Activated CD8-positive, alpha-beta T cell treated with anti-CD3 and anti-CD28 coated beads, Interleukin-2, amount 10 ng/mL, durations not matched to agents 7 days and 5 days (primary cell): Measurements from ENCODE around the gene CRIM1. TPM values are rescaled to one million over a fixed set of nuclear protein-coding genes. Genes with fewer than 3 reads are reported as not detected.
A peak's percentile ranks its signal among the peaks of the same experiment; 100 is the strongest.

Source experiments
- ATAC-seq: fragments of 150-1000 bp; cut with Tn5 transposase; one replicate; pipeline ENCODE4 v1.10.0; 2021; ENCODE audit warnings: moderate library complexity
- CTCF ChIA-PET: fragments of 350-600 bp; sonication (Branson Sonifier 250); formaldehyde crosslinking; loops from one replicate; lab custom pipeline; 2021; ENCODE audit warnings: antibody characterized with exemption; lab: Charles Lee
- POLR2A ChIA-PET: fragments of 350-600 bp; sonication (Branson Sonifier 250); formaldehyde crosslinking; loops from one replicate; lab custom pipeline; 2021; ENCODE audit warnings: antibody characterized with exemption; lab: Charles Lee
- DNase-seq: peaks from one replicate; pipeline ENCODE4 v3.0.0-alpha.2; 2020
- H3K27ac Mint-ChIP-seq: one replicate; pipeline ENCODE4 v1.8.0; 2021; ENCODE audit warnings: mild to moderate bottlenecking, mixed read lengths
- H3K27me3 Mint-ChIP-seq: one replicate; pipeline ENCODE4 v1.8.0; 2021; ENCODE audit warnings: low read depth, mixed read lengths
- H3K36me3 Mint-ChIP-seq: one replicate; pipeline ENCODE4 v1.8.0; 2021; ENCODE audit warnings: low read depth, mixed read lengths
- H3K4me1 Mint-ChIP-seq: one replicate; pipeline ENCODE4 v1.8.0; 2021; ENCODE audit warnings: low read depth, mixed read lengths
- H3K4me3 Mint-ChIP-seq: one replicate; pipeline ENCODE4 v1.8.0; 2021; ENCODE audit warnings: mild to moderate bottlenecking, mixed read lengths
- H3K9me3 Mint-ChIP-seq: one replicate; pipeline ENCODE4 v1.8.0; 2022; ENCODE audit warnings: mixed read lengths; ENCODE audit not compliant: insufficient read depth
- total RNA-seq, 2 experiments: library from RNA; stranded (reverse); gene quantifications; one replicate each; pipeline ENCODE4 v1.2.3, GENCODE V29; 2021

CRIM1 gene
- total RNA-seq, 2 experiments from 2014 or later, result 3.7 to 4.4 TPM

- H3K36me3 Mint-ChIP-seq, result no peaks in the 10 kb centered on the region
- CTCF ChIA-PET, result interaction anchor here (1.0 to 1.5 kb wide), 5 partner anchors 15 to 43 kb away, joined by 3 to 5 read pairs (median 3); no protein-coding TSS in a partner anchor
- H3K4me1 Mint-ChIP-seq, result peaks cover 14% of the 10 kb centered on the region
- H3K27me3 Mint-ChIP-seq, result peaks cover 5% of the 10 kb centered on the region
- H3K27ac Mint-ChIP-seq, result no peak overlapping the region
- POLR2A ChIA-PET, result no interaction called here
- no peak for DNase-seq
- no peaks in the 10 kb centered on the region for H3K9me3 Mint-ChIP-seq
- H3K4me3 Mint-ChIP-seq, result no peak overlapping the region
- ATAC-seq, result no peak
Observed at GRCh38 chr2:36335597-36335996, 20.0 kb upstream of the CRIM1 start.

- no peaks in the 10 kb centered on the region for H3K36me3 Mint-ChIP-seq
- CTCF ChIA-PET, result interaction anchor here (0.7 to 1.5 kb wide), 5 partner anchors 14 to 180 kb away, joined by 3 to 5 read pairs (median 3); no protein-coding TSS in a partner anchor
- ATAC-seq (no peak), DNase-seq (no peak)
- POLR2A ChIA-PET, result no interaction called here
- H3K27ac Mint-ChIP-seq, result no peak overlapping the region
- H3K4me3 Mint-ChIP-seq, result no peak overlapping the region
- no peaks in the 10 kb centered on the region for H3K9me3 Mint-ChIP-seq
- peaks cover 5% of the 10 kb centered on the region for H3K27me3 Mint-ChIP-seq
- peaks cover 14% of the 10 kb centered on the region for H3K4me1 Mint-ChIP-seq
Observed at GRCh38 chr2:36336321-36336720, 19.3 kb upstream of the CRIM1 start.

- no peak for ATAC-seq
- ChIA-PET CTCF (interaction anchor here (0.8 to 1.5 kb wide), 4 partner anchors 13 to 365 kb away, joined by 3 to 8 read pairs (median 4); partner anchors contain the start of gene CRIM1), POLR2A (no interaction called here)
- Mint-ChIP-seq H3K9me3 (no peaks in the 10 kb centered on the region), H3K4me1 (peaks cover 14% of the 10 kb centered on the region), H3K4me3 (no peak overlapping the region), H3K27ac (peak overlapping the region; percentile 22), H3K27me3 (peaks cover 5% of the 10 kb centered on the region), H3K36me3 (no peaks in the 10 kb centered on the region)
- no peak for DNase-seq
Observed at GRCh38 chr2:36337354-36337753, 18.2 kb upstream of the CRIM1 start.

DNA sequence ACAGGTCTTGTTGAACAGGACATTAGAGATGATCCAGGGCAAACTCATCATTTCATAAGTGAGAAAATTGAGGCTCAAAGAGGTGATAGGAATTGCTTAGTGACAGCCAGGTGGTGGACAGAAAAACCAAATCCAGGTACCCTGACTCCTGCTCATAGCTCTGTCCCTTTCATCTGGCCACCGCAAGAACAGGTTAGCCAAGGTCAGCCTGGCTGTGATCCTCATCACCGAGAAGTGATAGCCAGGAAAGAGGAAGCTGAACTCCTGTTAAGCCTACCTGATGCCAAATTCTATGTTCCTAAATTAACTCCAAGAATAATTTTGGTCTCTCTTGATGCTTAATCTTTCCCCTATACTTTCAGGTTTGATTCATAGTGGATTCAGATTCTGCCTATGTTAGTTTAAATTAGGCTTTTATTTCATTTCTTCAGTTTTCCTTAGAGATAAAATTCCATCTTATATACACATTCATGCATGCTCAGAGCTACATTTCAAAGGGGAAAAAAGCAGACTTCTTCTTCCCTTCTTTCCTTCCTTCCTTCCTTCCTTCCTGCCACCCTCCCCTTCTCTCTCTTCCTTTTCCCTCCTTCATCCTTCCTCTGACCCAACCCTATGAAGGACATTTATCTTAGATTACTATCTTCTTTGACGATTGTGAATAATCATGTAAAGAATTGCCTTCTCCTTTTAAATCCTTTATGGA, 17.3 kb upstream of the CRIM1 start:
- Mint-ChIP-seq H3K4me1 (peaks cover 13% of the 10 kb centered on the region), H3K27me3 (peaks cover 5% of the 10 kb centered on the region), H3K27ac (no peak overlapping the region), H3K9me3 (no peaks in the 10 kb centered on the region), H3K4me3 (no peak overlapping the region), H3K36me3 (no peaks in the 10 kb centered on the region)
- ChIA-PET POLR2A (no interaction called here), CTCF (interaction anchor here (0.8 to 1.1 kb wide), 3 partner anchors 13 to 366 kb away, joined by 3 to 8 read pairs (median 4); no protein-coding TSS in a partner anchor)
- DNase-seq, result no peak
- no peak for ATAC-seq

- no peaks in the 10 kb centered on the region for H3K36me3 Mint-ChIP-seq
- no peaks in the 10 kb centered on the region for H3K9me3 Mint-ChIP-seq
- CTCF ChIA-PET, result no interaction called here
- POLR2A ChIA-PET, result no interaction called here
- H3K4me1 Mint-ChIP-seq, result peaks cover 8% of the 10 kb centered on the region
- H3K27me3 Mint-ChIP-seq, result peaks cover 5% of the 10 kb centered on the region
- H3K4me3 Mint-ChIP-seq, result no peak overlapping the region
- ATAC-seq, result no peak
- no peak overlapping the region for H3K27ac Mint-ChIP-seq
- no peak for DNase-seq
Observed at GRCh38 chr2:36338827-36339145, 16.8 kb upstream of the CRIM1 start.

- POLR2A ChIA-PET, result no interaction called here
- Mint-ChIP-seq H3K9me3 (no peaks in the 10 kb centered on the region), H3K36me3 (no peaks in the 10 kb centered on the region), H3K27me3 (peaks cover 5% of the 10 kb centered on the region), H3K4me3 (no peak overlapping the region), H3K4me1 (peaks cover 7% of the 10 kb centered on the region), H3K27ac (no peak overlapping the region)
- ATAC-seq (no peak), DNase-seq (no peak)
- CTCF ChIA-PET, result no interaction called here
Observed at GRCh38 chr2:36339607-36340218, 15.9 kb upstream of the CRIM1 start.

DNA sequence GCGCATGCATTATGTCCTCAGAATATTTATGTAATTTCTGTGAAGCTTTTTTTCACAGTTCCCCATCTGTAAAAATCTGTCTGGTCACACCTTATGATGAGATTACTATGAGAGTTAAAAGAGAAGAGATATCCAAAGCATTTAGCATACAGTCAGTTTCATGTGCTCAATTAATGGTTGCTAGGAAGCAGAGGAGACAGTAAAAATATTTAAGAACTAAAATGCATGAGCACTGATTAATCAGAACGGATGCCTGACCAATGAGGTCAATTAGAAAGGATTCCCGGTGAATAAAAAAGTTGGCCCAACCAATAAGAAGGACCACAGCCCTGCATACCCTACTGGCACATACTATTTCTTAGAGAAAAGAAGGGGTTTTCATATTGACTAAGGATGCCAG, 12.0 kb upstream of the CRIM1 start:
- Mint-ChIP-seq H3K9me3 (no peaks in the 10 kb centered on the region), H3K4me3 (no peak overlapping the region), H3K27ac (no peak overlapping the region), H3K36me3 (no peaks in the 10 kb centered on the region), H3K4me1 (no peaks in the 10 kb centered on the region), H3K27me3 (peaks cover 9% of the 10 kb centered on the region)
- ATAC-seq, result no peak
- CTCF ChIA-PET, result no interaction called here
- no peak for DNase-seq
- POLR2A ChIA-PET, result no interaction called here

- no peak for ATAC-seq
- Mint-ChIP-seq H3K27me3 (peaks cover 23% of the 10 kb centered on the region), H3K36me3 (no peaks in the 10 kb centered on the region), H3K9me3 (no peaks in the 10 kb centered on the region), H3K27ac (no peak overlapping the region), H3K4me1 (peaks cover 4% of the 10 kb centered on the region), H3K4me3 (no peak overlapping the region)
- POLR2A ChIA-PET, result no interaction called here
- DNase-seq, result no peak
- CTCF ChIA-PET, result no interaction called here
Observed at GRCh38 chr2:36348721-36349120, 6.9 kb upstream of the CRIM1 start.

GRCh38 chr2:36351291-36351690, 4.3 kb upstream of the CRIM1 start:
- Mint-ChIP-seq H3K9me3 (no peaks in the 10 kb centered on the region), H3K4me3 (no peak overlapping the region), H3K4me1 (peaks cover 10% of the 10 kb centered on the region), H3K27ac (no peak overlapping the region), H3K27me3 (peaks cover 30% of the 10 kb centered on the region), H3K36me3 (no peaks in the 10 kb centered on the region)
- ChIA-PET CTCF (interaction anchor here (1.2 to 1.8 kb wide), 3 partner anchors 13 to 313 kb away, joined by 3 to 5 read pairs (median 4); no protein-coding TSS in a partner anchor), POLR2A (interaction anchor here (0.9 kb wide), 1 partner anchor 105 kb away, joined by 3 read pairs; no protein-coding TSS in a partner anchor)
- DNase-seq (no peak), ATAC-seq (no peak)

- H3K36me3 Mint-ChIP-seq, result no peaks in the 10 kb centered on the region
- DNase-seq (peak; percentile 33), ATAC-seq (no peak)
- ChIA-PET POLR2A (interaction anchor here (0.5 kb wide), 1 partner anchor 104 kb away, joined by 3 read pairs; no protein-coding TSS in a partner anchor), CTCF (interaction anchor here (0.8 to 1.7 kb wide), 10 partner anchors 18 to 434 kb away, joined by 3 to 21 read pairs (median 5); no protein-coding TSS in a partner anchor)
- peaks cover 10% of the 10 kb centered on the region for H3K4me1 Mint-ChIP-seq
- H3K27ac Mint-ChIP-seq, result no peak overlapping the region
- no peaks in the 10 kb centered on the region for H3K9me3 Mint-ChIP-seq
- peaks cover 28% of the 10 kb centered on the region for H3K27me3 Mint-ChIP-seq
- H3K4me3 Mint-ChIP-seq, result no peak overlapping the region
Observed at GRCh38 chr2:36351736-36352349, 3.7 kb upstream of the CRIM1 start.

GRCh38 chr2:36352701-36353100, 2.9 kb upstream of the CRIM1 start:
- H3K27me3 Mint-ChIP-seq, result peaks cover 37% of the 10 kb centered on the region
- DNase-seq, result no peak
- no peak for ATAC-seq
- peaks cover 18% of the 10 kb centered on the region for H3K4me1 Mint-ChIP-seq
- no peak overlapping the region for H3K27ac Mint-ChIP-seq
- ChIA-PET CTCF (interaction anchor here (0.7 to 1.7 kb wide), 18 partner anchors 15 to 791 kb away, joined by 3 to 21 read pairs (median 4); no protein-coding TSS in a partner anchor), POLR2A (no interaction called here)
- H3K36me3 Mint-ChIP-seq, result no peaks in the 10 kb centered on the region
- H3K4me3 Mint-ChIP-seq, result no peak overlapping the region
- no peaks in the 10 kb centered on the region for H3K9me3 Mint-ChIP-seq

DNA sequence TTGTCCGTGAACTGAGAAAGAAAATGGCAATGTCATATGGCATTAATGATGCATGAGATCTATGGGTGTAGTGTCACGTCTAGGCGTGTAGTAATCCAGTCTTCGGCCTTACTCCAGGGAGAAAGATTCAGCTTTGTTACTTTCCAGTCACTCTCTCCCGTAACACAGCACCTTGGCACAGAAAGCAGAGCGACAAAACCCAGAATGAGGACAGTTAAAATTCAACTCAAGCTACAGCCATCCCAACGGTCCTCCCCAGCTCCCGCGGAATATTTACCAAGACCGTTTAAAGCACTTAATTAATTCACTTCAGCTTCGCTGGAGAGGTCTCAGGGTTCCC, 797 bp upstream of the CRIM1 start:
- Mint-ChIP-seq H3K4me1 (peaks cover 31% of the 10 kb centered on the region), H3K36me3 (no peaks in the 10 kb centered on the region), H3K27ac (peak overlapping the region; percentile 48), H3K9me3 (no peaks in the 10 kb centered on the region), H3K4me3 (peak overlapping the region; percentile 67), H3K27me3 (peaks cover 38% of the 10 kb centered on the region)
- ChIA-PET POLR2A (no interaction called here), CTCF (interaction anchor here (0.8 to 1.6 kb wide), 3 partner anchors 139 to 354 kb away, joined by 3 to 6 read pairs (median 3); no protein-coding TSS in a partner anchor)
- ATAC-seq (no peak), DNase-seq (no peak)
